Iris pigment epithelial cell (primary cell): ENCODE measurements around the gene LPIN1.
"Not testable (repeated sequence)": the region's sequence is repeated elsewhere in the genome, so short reads cannot be mapped to it uniquely, and the experiment has no call there.

Experiments used
- DNase-seq: peaks from one replicate; pipeline ENCODE4 v3.0.0-alpha.2; 2011; ENCODE audit warnings: low read depth

The LPIN1 gene

DNA sequence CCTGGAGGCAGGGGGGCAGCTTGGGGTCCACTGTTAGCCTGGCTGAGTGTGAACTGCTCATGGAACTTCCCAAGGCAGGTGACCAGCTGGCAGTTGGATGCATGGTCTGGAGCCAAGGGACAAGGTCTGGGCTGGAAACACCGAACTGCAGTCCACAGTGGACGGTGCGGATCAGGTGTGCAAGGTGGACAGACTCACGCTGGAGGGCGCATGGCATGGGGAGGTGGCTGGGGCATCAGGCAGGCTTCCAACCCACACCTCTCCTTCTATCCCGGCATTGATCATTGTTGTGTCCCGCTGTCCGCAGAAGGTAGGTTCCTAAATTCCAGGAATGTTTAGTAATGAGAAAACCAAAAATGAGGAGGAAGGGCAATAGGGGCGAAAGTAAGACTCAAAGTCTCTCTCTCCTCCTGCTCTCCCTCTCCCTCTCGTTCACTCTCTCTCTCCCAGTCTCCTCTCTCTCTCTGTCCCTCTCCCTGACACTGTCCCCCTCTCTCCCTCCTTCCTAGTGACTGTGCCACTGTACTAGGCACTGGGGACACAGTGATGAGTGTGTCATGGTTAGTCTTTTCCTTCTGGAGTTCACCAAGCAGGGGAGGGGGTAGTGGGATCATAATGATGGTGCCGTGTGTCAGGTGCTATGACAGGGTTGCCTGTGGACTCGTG lies 30.3 kb upstream of the LPIN1 start:
- no peak for DNase-seq

DNA sequence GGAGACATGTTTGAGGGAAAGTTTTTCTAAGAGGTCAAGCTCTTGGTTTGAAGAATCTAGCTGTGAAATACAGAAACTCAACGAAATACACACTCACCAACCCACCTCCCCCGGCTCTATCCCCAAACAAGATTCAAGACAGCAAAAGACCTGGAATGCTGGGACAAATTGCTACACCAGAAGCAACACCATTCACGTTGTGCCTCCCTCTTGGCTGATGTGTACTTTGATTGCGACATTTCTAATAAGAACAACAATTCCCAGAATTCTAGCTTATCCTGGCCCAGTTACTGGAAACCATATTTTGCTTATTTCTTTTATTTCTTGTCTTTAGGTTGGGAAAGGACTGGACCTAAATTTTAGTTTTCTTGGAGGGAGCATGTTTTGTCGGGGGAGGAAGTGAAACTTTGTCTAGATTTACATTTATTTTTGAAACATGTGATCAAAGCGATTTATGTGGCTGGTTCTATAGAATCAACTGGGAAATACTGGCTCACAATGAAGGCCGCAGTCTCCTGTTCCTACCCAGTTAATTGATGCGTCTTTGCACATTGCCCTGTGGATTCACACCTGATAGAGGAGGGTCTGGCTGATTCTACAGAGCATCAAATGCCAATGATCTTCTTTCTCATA lies 29.6 kb upstream of the LPIN1 start:
- peak; percentile 64 for DNase-seq

DNA sequence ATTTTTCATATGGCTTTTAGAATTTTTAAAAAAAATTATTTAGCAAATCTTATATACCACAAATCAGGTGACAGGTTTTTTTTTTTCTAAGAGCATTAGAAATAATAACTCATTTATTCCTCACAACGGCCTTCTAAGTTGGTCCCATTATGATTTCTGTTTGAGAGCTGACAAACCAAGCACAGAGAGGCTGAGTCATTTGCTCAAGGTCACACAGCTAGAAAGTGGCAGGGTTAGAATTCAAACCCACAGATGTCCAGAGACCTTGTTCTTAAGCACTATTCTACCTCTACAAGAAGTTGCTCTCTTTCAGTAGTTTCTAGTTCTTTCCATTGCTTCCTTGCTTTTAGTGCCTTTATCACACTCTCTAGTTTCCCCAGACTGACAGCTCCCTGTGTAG lies 28.8 kb upstream of the LPIN1 start:
- DNase-seq: no peak

DNA sequence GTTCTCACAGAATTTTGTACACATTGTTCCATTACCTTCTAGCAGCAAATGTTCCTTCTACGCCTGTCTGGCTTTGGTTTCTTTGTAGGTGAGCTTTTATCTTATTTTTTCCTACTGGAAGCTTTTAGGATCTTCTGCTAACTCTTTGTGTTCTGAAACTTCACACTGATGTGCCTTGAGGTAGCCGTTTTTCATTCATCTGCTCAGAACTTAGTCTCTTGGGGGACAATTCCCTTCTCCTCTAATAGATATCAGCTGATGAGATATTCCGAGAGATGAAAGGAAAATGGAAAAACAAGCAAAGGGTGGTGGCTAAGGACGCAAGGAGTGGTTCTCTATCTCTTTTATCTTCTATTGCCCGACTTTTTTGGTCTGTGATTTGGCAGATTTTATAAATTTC lies 27.8 kb upstream of the LPIN1 start:
- no peak for DNase-seq

DNA sequence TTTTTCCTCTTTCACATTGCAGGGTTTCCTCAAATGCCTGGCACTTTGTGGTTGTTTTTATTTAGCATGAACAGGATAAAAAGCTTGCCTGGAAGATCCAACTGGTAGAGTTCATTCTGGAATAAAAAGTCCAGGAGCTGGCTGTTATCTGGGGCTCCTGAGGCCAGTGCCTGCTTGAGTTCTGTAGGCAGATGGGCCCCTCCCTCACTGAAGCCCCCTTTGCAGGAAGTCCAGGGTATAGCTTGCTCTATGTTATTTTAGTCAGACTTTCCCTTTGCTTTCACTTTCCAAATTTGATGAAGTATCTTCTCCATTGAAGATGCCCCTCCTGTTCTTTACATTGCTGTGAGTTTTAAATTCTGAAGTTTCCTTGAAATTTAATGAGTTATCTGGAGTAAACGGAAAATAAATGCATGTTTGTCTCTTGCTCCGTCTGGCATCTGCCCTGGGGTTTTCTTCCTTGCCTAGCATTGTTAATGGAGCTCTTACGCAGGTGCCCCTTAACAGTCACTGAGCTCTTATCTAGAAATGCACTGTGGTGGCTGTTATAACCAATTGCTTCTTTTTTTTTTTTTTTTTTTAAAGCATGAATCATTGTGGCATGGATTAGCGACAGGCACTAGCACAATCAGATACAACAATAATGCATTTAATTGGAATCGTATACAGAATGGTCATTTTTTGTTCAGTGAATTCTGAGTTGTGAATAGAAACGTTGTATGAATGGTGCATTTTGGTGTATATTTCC lies 27.0 kb upstream of the LPIN1 start:
- DNase-seq: no peak

DNA sequence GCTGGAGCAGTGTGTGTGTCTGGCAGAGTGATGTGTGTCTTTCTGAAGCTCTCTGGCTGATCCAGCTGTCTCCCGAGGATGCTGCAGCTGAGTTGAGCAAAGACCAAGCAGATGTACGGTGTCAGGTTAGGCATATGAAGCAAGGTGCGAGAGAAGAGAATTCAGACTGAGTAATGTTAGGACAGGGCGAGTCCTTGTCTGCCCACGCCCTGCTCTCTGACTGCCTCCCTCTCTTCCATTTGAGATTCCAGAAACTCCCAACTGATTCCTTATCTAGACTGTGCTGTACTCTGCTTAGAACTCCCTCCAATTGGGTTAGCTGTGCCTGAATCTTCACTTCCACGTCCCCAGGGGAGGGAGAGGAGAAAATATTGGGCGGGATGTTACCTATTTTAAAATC lies 25.7 kb upstream of the LPIN1 start:
- no peak for DNase-seq

DNA sequence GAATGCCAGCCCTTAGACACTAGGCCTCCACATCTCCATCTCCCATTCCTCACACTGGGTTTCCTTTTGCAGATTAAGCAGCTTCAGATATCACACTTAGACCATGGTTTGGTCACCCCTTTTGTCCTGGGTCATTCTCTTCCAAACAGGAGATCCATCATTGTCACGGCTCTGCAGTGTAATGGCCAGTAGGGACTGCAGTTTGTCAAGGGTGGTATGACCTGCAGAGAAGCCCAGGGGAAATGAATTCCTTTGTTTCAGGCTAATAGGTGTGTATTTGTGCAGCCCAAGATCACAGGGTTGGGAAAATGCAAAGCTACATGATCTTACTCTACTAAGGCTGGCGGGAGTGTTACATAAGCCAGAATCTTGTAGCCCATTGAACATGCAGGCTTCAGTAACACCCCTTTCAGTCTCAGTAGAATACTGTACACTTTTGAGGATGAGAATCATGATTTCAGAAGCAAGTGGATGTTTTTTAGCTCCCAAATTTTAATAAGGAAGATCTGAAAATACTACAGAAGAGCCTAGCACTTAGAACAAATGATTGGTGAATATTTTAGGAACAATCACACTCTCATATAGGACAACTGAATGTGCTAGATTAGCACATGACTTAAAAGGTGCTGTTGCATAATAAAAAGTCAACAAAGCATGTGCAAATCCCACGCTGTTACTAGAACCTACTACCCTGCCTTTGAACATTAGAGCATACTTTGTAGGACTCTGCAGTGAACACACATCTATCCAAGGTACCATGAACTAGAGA lies 24.0 kb upstream of the LPIN1 start:
- no peak for DNase-seq

DNA sequence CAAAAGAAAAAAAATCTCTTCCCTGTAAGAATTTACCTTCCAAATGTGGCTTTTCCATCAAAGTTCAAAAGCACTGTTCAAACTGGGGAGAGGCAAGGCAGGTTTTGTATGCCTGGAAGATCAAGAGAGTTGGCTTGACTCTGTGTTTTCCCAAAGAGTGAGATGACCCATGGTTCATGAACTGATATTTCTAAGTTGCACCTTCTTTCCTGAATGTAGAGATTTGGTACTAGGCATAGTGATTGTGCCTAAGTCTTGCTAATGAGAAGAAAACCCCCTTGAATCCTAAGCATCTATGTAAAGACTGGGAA lies 23.4 kb upstream of the LPIN1 start:
- DNase-seq: no peak

DNA sequence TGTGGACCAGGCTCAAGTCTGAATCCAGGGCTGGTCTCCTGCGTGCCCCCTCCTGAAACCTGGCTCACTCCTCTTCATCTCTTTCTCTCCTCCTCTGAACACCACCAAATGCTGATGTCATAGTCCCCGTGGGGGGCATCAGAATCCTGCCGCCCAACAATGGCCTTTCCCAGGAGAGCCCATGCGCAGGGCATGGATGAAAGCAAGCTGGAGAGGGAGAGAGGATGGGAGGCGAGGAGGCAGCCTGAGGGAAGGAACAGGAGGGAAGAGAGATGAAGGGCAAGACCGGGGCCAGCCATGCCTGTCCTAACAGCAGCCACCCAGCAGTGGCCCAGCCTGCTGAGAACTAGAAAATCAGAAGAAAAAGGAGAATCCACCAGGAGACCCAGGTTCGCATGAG lies 22.3 kb upstream of the LPIN1 start:
- no peak for DNase-seq

DNA sequence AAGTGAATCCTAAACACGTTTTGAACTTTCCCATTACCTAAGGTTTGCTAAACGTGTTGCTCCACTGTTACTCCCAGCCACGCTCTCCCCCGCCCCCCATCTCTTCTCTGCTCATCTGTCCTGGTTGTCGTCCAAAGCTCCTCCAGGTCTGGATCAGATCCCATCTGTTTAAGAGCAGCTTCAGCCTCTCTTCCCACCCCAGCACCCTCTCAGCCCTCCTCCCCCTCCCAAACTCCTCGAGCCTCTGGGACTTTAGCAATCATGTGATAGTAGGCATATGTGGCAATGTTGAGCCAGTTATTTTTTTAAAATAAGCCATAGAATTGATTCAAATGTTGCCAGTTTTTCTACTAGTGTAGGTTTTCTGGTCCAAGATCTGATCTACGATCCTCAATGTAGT lies 20.0 kb upstream of the LPIN1 start:
- no peak for DNase-seq

DNA sequence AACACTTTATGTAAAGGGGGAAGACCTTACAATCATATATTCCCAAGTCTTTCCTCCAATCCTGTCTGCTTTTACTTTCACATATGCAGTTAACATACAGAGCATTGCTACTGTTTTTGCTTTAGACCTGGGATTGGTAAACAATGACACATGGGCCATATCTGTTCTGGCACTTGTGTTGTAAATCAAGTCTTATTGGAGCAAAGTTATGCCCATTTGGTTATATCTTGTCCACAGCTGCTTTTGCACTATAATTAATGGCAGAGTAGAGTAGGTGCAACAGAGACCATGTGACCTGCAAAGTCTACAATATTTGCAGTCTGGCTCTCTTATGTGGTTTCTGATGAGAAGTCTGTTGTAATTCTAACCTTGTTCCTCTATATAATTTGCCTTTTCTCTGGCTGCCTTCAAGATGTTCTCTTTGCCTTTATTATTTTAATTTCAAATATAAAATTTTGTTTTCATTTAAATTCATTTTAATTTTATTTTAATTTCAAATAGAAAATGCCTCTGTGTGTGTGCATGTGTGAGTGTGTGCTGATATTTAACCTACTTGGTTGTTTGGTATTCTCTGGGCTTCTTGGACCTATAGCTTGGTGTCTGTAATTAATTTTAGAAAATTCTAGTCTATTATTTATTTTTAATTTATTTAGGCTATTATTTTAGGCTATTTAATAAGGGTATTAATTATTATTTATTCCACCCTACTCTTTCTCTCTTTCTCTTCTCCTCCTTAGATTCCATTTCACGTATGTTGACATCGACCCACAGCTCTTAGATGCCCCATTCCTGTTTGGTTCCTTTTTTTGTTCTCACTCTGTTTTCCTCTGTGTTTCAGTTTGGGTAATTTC lies 16.8 kb upstream of the LPIN1 start:
- DNase-seq: no peak

DNA sequence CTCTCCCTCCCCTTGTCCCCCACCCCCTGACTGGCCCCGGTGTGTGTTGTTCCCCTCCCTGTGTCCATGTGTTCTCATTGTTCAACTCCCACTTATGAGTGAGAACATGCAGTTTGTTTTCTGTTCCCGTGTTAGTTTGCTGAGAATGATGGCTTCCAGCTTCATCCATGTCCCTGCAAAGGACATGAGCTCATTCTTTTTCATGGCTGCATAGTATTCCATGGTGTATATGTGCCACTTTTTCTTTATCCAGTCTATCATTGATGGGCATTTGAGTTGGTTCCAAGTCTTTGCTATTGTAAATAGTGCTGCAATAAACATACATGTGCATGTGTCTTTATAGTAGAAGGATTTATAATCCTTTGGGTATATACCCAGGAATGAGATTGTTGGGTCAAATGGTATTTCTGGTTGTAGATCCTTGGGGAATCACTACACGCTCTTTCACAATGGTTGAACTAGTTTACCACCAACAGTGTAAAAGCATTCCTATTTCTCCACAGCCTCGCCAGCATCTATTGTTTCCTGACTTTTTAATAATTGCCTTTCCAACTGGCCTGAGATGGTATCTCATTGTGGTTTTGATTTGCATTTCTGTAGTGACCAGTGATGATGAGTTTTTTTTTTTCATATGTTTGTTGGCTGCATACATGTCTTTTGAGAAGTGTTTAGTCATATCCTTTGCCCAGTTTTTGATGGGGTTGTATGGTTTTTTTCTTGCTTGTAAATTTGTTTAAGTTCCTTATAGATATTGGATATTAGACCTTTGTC lies 15.0 kb upstream of the LPIN1 start:
- not testable (repeated sequence) for DNase-seq

DNA sequence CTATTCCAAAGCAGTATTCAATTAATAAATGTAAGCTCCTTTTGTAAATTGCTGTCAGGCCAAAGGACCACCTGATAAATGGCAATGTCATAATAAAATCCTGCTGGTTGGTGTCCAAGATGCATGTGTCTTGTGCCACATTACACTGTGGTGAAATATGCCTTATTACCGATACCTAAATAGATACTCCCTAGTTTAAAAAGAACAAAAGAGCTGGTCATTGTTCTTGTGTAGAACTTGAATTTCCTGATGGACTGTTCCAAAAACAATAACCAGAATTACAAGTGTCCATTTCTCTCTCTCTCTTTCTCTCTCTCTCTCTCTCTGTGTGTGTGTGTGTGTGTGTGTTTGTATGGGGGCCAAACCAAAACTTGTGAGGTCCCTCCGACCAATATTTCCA lies 13.8 kb upstream of the LPIN1 start:
- DNase-seq: no peak

DNA sequence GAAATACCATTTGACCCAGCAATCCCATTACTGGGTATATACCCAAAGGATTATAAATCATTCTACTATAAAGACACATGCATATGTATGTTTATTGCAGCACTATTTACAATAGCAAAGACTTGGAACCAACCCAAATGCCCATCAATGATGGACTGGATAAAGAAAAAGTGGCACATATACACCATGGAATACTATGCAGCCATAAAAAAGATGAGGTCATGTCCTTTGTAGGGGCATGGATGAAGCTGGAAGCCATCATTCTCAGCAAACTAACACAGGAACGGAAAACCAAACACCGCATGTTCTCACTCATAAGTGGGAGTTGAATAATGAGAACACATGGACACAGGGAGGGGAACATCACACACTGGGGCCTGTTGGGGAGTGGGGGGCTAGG lies 8.6 kb upstream of the LPIN1 start:
- not testable (repeated sequence) for DNase-seq

DNA sequence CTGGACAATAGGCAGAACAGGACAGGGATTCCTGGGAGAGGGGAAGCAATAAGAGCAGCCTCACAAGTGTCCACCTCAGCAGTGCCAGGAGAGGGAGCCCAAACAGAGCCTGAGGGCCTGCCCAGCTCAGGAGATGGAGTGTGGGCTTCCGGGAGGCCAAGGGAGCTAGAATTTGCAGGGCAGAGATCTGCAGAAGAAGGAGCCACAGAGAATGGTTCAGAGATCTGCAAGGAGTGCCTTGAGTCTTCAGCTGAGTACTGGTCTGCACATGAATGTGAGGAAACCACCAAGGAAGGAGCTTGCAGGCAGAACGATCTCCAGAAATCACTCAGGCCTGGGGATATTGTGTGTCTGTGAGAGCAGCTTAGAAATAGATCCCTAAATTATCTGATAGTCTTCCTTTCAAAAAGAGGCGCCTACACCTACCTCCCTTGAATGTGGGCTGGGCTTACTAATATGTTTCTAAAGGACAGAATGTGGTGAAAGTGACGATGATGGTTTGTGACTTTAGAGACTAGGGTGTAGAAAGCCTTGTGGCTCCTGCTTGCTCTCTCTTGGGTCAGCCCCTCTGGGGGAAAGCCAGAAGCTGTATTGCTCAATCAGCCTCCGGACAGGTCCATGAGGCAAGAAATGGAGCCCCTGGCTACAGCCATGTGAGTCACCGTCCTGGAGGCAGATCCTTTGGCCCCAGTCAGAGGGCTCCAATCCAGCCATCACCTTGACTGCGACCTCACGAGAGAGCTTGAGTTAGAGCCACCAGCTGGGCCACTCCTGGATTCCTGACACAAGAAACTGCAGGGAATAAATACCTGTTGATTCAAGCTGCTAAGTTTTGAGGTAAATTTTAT lies 7.6 kb upstream of the LPIN1 start:
- DNase-seq: peak; percentile 95

DNA sequence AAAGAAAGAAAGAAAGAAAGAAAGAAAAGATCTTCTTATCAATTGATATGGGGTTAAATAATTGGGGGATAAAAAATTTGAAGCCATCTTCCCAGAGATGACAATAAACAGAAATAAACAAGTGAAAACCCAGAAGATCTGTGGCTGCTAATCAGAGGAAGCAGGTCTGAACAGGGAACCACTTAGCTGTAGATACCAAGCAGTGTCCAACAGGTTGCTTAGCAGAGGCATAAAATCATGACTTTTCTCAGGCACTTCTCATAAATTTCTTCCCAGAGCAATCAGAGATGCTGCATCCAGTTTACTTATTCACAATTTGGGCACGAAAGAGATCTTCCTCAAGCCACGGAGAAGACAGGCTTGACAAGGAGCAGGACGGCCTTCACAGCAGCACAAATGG lies 5.7 kb upstream of the LPIN1 start:
- no peak for DNase-seq

DNA sequence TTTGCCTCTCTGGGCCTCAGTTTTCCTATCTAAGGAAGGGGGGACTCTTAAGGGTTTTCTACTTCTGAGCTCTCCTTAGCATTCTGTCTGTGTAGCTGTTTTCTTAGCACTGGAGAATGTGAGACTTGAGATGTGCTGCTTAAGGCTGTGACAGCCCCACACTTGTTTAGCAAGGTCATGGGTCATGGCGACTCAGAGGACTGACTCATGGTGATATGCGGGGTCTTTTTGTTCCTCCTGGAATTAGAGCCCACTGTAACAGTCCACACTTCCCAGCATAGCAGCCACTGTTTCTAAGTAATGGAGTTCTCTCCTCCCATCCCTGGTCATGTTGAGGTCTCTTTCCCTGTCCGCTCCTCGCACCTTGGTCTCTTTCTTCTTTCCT lies 4.1 kb upstream of the LPIN1 start:
- DNase-seq: no peak

DNA sequence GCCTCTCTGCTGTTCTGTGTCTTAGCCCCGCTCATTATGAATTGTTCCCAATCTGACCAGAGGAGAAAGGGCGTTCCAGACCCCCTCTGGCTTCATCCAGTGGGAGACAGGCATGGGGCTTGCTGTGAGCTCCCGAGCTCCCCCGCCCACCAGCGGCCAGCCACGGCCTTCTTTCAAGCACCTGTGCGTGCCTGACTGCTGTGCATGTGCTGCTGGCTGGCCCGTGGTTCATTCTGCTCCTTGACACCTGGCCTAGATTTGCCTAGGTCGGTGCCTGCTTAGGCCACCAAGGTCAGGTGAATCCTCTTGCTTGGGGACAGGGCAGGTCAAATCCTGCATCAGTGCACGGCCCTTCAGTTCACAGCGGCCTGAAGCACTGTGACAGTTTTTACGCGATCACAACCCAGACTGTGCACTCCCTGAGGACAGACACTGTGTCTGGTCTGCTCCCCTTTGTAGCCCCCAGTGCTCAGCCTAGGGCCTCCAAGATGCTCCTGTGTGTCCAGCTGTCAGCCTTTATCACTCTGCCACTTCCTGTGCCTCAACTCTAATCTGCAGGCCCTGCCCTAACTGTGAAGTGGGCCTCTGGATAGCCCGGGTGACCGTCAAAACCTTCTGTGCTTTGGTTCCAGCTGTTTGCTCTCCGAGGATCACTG lies 3.6 kb upstream of the LPIN1 start:
- DNase-seq: no peak

DNA sequence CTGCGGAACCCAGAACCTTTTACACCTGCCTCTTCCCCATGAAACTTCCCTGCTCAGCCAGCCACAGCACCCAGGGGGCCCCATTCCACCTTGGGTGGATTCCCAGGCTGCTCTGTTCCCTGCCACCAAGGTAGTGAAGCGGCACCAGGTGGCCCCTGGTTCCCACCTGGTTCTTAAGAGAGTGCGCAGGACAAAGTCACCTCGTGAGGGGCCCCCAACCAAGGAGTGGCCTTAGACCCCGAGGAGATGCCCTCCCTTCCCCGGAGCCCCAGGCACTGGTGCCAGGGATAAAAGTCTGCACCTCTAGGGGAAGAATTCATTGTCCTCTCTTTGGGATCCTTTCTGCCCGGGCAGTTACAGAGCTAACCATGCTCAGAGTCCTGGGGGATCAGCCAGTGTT lies 3.1 kb upstream of the LPIN1 start:
- DNase-seq: no peak
